Endothelial cell of umbilical vein (primary cell): Measurements from ENCODE around the gene MALT1. TPM values are rescaled to one million over a fixed set of nuclear protein-coding genes. Genes with fewer than 3 reads are reported as not detected.

Experiments used
- BruUV-seq: library from RNA; stranded (reverse); fragments of 400-500 nt; replicated peaks from 2 replicates; lab custom pipeline; 2021; lab: Mats Ljungman, UMichigan
- CTCF ChIA-PET: fragments of 300-600, 350-600 bp; sonication (Branson Sonifier 250); formaldehyde crosslinking; loops from one replicate; lab custom pipeline; 2021; ENCODE audit warnings: antibody characterized with exemption, inconsistent platforms; lab: Charles Lee
- POLR2A ChIA-PET: fragments of 300-600, 350-600 bp; sonication (Branson Sonifier 250); formaldehyde crosslinking; loops from one replicate; lab custom pipeline; 2021; ENCODE audit warnings: antibody characterized with exemption, inconsistent platforms; lab: Charles Lee
- DNase-seq: peaks from one replicate; pipeline ENCODE4 v3.0.0-alpha.2; 2011; ENCODE audit warnings: low read depth, low spot score
- FAIRE-seq: peaks from 2 replicates; lab custom pipeline; 2011; peaks lifted over from hg19 to GRCh38; lab: Jason Lieb, UNC
- H2AFZ ChIP-seq: 2 replicates; pipeline ENCODE4 v1.6.0; 2012; ENCODE audit warnings: low read depth, low read length, control low read depth, inconsistent platforms
- H3K27ac ChIP-seq: 2 replicates; pipeline ENCODE4 v1.5.1; 2011; ENCODE audit warnings: low read depth, mild to moderate bottlenecking, control low read depth, low read length, moderate library complexity; ENCODE audit not compliant: insufficient read depth
- H3K27me3 ChIP-seq, 2 experiments: 2 replicates each; pipeline versions ENCODE4 v1.6.0 to v1.6.1; 2011; ENCODE audit warnings: low read length in 2 of 2, mixed read lengths in 1 of 2; ENCODE audit not compliant: control insufficient read depth in 2 of 2, insufficient read depth in 2 of 2
- H3K36me3 ChIP-seq, 2 experiments: 2 replicates in 1 of 2; 3 replicates in 1 of 2; pipeline ENCODE4 v1.5.1; 2011; ENCODE audit warnings: low read length in 2 of 2, mild to moderate bottlenecking in 1 of 2, moderate library complexity in 1 of 2; ENCODE audit not compliant: control insufficient read depth in 2 of 2, insufficient read depth in 2 of 2; ENCODE audit errors: extremely low read depth in 1 of 2
- H3K4me1 ChIP-seq: 3 replicates; pipeline ENCODE4 v1.5.1; 2011; ENCODE audit warnings: mild to moderate bottlenecking, low read length; ENCODE audit not compliant: control insufficient read depth, insufficient read depth; ENCODE audit errors: extremely low read depth
- H3K4me2 ChIP-seq: 2 replicates; pipeline ENCODE4 v1.6.1; 2011; ENCODE audit warnings: low read length, control low read depth, mixed read lengths; ENCODE audit not compliant: insufficient read depth
- H3K4me3 ChIP-seq, 3 experiments: fragments of 200-600 bp in 1 of 3; sonication (generic), shearing (Covaris generic) in 1 of 3; replicated peaks in 1 of 3; 2 replicates each; pipeline ENCODE4 v1.5.1; 2011 to 2016; ENCODE audit warnings: control low read depth in 3 of 3, low read length in 3 of 3, mild to moderate bottlenecking in 2 of 3, inconsistent platforms in 1 of 3, low read depth in 1 of 3, moderate library complexity in 1 of 3; ENCODE audit not compliant: insufficient read depth in 1 of 3
- H3K79me2 ChIP-seq: 2 replicates; pipeline ENCODE4 v1.6.0; 2012; ENCODE audit warnings: low read length, inconsistent platforms; ENCODE audit not compliant: control insufficient read depth, insufficient read depth
- H3K9ac ChIP-seq: replicated peaks from 2 replicates; pipeline ENCODE3; 2011; ENCODE audit warnings: low read length, control low read depth; ENCODE audit not compliant: insufficient read depth; ENCODE audit errors: extremely low read depth
- H3K9me1 ChIP-seq: replicated peaks from 3 replicates; pipeline ENCODE4 v1.6.0; 2011; ENCODE audit warnings: mild to moderate bottlenecking, low read length; ENCODE audit not compliant: control insufficient read depth, insufficient read depth; ENCODE audit errors: extremely low read depth
- H3K9me3 ChIP-seq: replicated peaks from 2 replicates; pipeline ENCODE4 v1.5.1; 2012; ENCODE audit warnings: low read length, inconsistent platforms; ENCODE audit not compliant: control insufficient read depth, insufficient read depth
- H4K20me1 ChIP-seq: replicated peaks from 2 replicates; pipeline ENCODE3; 2011; ENCODE audit warnings: mild to moderate bottlenecking, low read length; ENCODE audit not compliant: control insufficient read depth, insufficient read depth; ENCODE audit errors: extremely low read depth
- EZH2 ChIP-seq: IDR thresholded peaks from 2 replicates; pipeline ENCODE4 v1.6.1; 2012; ENCODE audit warnings: borderline replicate concordance, low read depth, mild to moderate bottlenecking, moderate library complexity, low read length, inconsistent platforms; ENCODE audit not compliant: severe bottlenecking
- FOS ChIP-seq: IDR thresholded peaks from 2 replicates; pipeline ENCODE4 v1.6.1; 2011; ENCODE audit warnings: mild to moderate bottlenecking, low read length, moderate library complexity, borderline replicate concordance; ENCODE audit not compliant: insufficient read depth
- GATA2 ChIP-seq: IDR thresholded peaks from 2 replicates; pipeline ENCODE4 v1.7.0; 2011; ENCODE audit warnings: low read depth, mild to moderate bottlenecking, moderate library complexity, mixed read lengths, low read length; ENCODE audit not compliant: insufficient read length, insufficient read depth
- JUN ChIP-seq: IDR thresholded peaks from 2 replicates; pipeline ENCODE4 v1.6.1; 2011; ENCODE audit warnings: borderline replicate concordance, low read depth; ENCODE audit not compliant: insufficient read length, insufficient read depth
- MYC ChIP-seq: IDR thresholded peaks from one replicate; pipeline ENCODE4 v1.6.1; 2011; ENCODE audit warnings: mild to moderate bottlenecking, low read depth, low read length
- POLR2A ChIP-seq: IDR thresholded peaks from 2 replicates; pipeline ENCODE4 v1.6.1; 2012; ENCODE audit warnings: low read depth, mild to moderate bottlenecking, control low read depth, low read length
- POLR2AphosphoS5 ChIP-seq: IDR thresholded peaks from 2 replicates; pipeline ENCODE4 v1.6.1; 2012; ENCODE audit warnings: low read depth, mild to moderate bottlenecking, control low read depth, low read length, moderate library complexity; ENCODE audit not compliant: insufficient read depth
- dilution Hi-C: fragments of 300-500 bp; cut with MboI; formaldehyde crosslinking; loops from one replicate; pipeline ENCODE4 v1.15.0; 2019; ENCODE audit warnings: low sequenced_read_pairs; ENCODE audit not compliant: extremely low pct_ligation_motif_present
- intact Hi-C: fragments of 100-400 bp; cut with micrococcal nuclease; formaldehyde crosslinking; loops from one replicate; pipeline ENCODE4 v1.10.0; 2022
- polyA plus RNA-seq, 4 experiments: library from polyadenylated mRNA; depleted of rRNA in 3 of 4; stranded (reverse) in 3 of 4; unstranded in 1 of 4; fragments of >200 nt; gene quantifications; 2 replicates each; pipeline versions ENCODE4 v1.2.1 to v1.2.3, GENCODE V29; 2011 to 2012; ENCODE audit warnings: missing spikeins in 1 of 4
- total RNA-seq: library from RNA; stranded (reverse); gene quantifications from 2 replicates; pipeline ENCODE4 v1.2.3, GENCODE V29; 2021
- TF ChIP-seq, protein P1 (sequence below): IDR thresholded peaks from 2 replicates; pipeline ENCODE4 v1.6.1; 2011; ENCODE audit not compliant: insufficient read depth, insufficient read length
- TF ChIP-seq, protein P2 (sequence below), 2 donors: IDR thresholded peaks; 1 replicate in 1 of 2; 2 replicates in 1 of 2; pipeline ENCODE4 v1.5.1; 2011; ENCODE audit warnings: low read length in 2 of 2, mild to moderate bottlenecking in 2 of 2, moderate library complexity in 2 of 2, control low read depth in 1 of 2, inconsistent platforms in 1 of 2, low read depth in 1 of 2; ENCODE audit not compliant: insufficient read depth in 1 of 2; ENCODE audit errors: extremely low read depth in 1 of 2

Gene MALT1
- total and polyA plus RNA-seq, 2 donors (not counting 3 experiments of a cell fraction or from before 2014, with no cell fraction given), result 2.8 to 5.1 TPM

DNA sequence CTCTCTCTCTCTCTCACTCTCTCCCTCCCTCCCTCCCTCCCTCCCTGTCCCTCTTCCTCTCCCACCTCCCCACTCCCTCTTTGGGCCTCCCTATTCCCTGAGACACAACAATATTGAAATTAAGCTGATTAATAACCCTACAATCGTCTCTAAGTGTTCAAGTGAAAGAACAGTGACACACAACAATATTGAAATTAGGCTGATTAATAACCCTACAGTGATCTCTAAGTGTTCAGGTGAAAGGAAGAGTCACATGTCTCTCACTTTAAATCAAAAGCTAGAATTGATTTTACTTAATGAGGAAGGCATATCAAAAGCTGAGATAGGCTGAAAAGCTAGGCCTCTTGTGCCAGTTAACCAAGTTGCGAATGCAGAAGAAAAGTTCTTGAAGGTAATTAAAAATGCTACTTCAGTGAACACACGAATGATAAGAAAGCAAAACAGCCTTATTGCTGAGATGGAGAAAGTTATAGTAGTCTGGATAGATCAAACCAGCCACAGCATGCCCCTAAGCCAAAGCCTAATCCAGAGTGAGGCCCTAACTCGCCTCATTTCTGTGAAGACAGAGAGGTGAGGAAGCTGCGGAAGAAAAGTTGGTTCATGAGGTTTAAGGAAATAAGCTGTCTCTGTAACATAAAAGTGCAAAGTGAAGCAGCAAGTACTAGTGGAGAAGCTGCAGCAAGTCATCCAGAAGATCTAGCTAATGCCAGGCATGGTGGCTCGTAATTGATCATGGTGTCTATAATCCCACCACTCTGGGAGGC, 21.3 kb downstream of the MALT1 start:
- intact Hi-C loops, result no loop called here
- no peaks in the 10 kb centered on the region for H3K27me3 ChIP-seq
- FAIRE-seq (no peak), DNase-seq (no peak)
- ChIA-PET CTCF (interaction anchor here (0.8 to 1.3 kb wide), 5 partner anchors 9 to 79 kb away, joined by 3 to 4 read pairs (median 3); no protein-coding TSS in a partner anchor), POLR2A (no interaction called here)
- TF ChIP-seq POLR2AphosphoS5 (no peak), POLR2A (no peak), EZH2 (no peak), FOS (no peak), GATA2 (no peak), JUN (no peak), MYC (no peak)
- TF ChIP-seq, protein P1, sequence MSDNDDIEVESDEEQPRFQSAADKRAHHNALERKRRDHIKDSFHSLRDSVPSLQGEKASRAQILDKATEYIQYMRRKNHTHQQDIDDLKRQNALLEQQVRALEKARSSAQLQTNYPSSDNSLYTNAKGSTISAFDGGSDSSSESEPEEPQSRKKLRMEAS, result no peak
- TF ChIP-seq, protein P2, sequence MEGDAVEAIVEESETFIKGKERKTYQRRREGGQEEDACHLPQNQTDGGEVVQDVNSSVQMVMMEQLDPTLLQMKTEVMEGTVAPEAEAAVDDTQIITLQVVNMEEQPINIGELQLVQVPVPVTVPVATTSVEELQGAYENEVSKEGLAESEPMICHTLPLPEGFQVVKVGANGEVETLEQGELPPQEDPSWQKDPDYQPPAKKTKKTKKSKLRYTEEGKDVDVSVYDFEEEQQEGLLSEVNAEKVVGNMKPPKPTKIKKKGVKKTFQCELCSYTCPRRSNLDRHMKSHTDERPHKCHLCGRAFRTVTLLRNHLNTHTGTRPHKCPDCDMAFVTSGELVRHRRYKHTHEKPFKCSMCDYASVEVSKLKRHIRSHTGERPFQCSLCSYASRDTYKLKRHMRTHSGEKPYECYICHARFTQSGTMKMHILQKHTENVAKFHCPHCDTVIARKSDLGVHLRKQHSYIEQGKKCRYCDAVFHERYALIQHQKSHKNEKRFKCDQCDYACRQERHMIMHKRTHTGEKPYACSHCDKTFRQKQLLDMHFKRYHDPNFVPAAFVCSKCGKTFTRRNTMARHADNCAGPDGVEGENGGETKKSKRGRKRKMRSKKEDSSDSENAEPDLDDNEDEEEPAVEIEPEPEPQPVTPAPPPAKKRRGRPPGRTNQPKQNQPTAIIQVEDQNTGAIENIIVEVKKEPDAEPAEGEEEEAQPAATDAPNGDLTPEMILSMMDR (IDR thresholded peaks at IDR 0.05; ENCODE audit: extremely low read depth in 1 of 2, insufficient read depth in 1 of 2, low read depth in 1 of 2, low read length in 2 of 2), result no peak
- H3K9ac ChIP-seq, result no peak overlapping the region
- BruUV-seq, result no TSS peak
- no peak overlapping the region for H2AFZ ChIP-seq
- dilution Hi-C loops, result no loop called here
- no peak overlapping the region for H3K4me3 ChIP-seq
- H3K4me1 ChIP-seq, result peaks cover 4% of the 10 kb centered on the region
- no peaks in the 10 kb centered on the region for H3K9me3 ChIP-seq
- H3K36me3 ChIP-seq, result no peaks in the 10 kb centered on the region
- no peaks in the 10 kb centered on the region for H3K9me1 ChIP-seq
- no peaks in the 10 kb centered on the region for H3K79me2 ChIP-seq
- no peak overlapping the region for H3K4me2 ChIP-seq
- H4K20me1 ChIP-seq, result no peaks in the 10 kb centered on the region
- H3K27ac ChIP-seq, result no peak overlapping the region
